HG02943 (cell line): Measurements from ENCODE around the gene PKP4.

Source experiments
- ATAC-seq: cut with Tn5 transposase; IDR thresholded peaks from one replicate; pipeline ENCODE4 v1.9.1; 2021; ENCODE audit warnings: mild to moderate bottlenecking, low read depth, moderate library complexity; ENCODE audit not compliant: unreplicated experiment

Gene PKP4

GRCh38 chr2:158579928-158580327 is 123.2 kb downstream of the PKP4 start:
- ATAC-seq = no peak

DNA sequence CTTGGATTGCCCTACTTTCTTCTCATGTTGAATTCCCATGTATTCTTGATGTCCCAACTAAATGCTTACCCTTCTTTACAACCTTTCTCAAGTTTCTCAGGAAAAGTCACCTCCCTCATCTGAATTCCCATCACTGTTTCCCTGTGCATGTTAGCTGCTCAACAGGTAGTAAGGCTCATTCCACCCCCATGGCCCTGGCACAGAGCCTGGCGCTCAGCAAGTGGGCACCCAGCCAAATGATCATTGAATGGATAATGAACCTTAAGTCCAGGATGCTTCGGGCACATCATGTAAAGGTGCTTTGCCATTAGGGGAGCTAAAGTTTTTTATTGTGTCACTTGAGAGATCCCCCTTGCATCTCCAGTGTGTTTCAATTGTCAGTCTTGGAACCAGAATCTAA is 124.0 kb downstream of the PKP4 start:
- ATAC-seq = no peak

DNA sequence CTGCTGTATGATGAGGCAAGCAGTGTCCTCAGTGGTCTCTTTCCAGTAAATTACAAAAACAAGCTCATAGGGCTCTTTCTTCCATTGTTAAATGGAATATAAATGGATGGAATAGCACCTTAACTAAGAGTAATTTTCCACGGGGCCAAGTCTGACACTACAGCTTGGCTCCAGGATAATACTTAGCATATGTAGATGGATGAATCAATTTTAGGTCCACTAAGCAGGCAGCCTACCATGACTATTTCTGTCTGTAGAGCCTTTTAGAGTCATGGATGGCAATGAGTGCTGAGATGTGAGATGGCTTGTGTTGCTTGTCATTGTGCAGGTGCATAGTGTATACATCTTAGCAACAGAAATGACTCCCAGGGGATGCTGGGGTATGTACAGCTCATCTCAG is 125.9 kb downstream of the PKP4 start:
- ATAC-seq = no peak

DNA sequence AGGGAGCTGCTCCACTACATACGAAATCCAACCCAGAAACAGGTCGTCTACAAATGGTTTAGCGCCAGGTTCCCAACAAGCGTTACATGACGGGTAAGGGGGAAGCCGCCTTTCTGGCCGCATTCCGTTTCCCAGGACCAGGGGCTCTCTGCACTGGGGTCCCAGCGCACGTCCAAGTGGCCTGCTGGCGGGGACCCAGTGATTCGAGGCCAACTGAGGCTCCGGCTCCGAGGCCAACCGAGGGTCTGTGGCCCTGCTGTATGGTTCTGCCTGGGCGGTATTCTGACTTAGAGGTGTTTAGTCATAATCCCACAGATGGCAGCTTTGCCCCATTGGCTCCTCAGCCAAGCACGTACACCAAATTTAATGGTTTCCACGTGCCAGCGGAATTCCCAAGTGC is 127.2 kb downstream of the PKP4 start:
- no peak for ATAC-seq

GRCh38 chr2:158586491-158586890 is 129.7 kb downstream of the PKP4 start:
- ATAC-seq = no peak

GRCh38 chr2:158589303-158589702 is 132.6 kb downstream of the PKP4 start:
- ATAC-seq = no peak

GRCh38 chr2:158598862-158599517 is 142.2 kb downstream of the PKP4 start:
- no peak for ATAC-seq

GRCh38 chr2:158599609-158600008 is 142.9 kb downstream of the PKP4 start:
- no peak for ATAC-seq

GRCh38 chr2:158600155-158600802 is 143.5 kb downstream of the PKP4 start:
- no peak for ATAC-seq

DNA sequence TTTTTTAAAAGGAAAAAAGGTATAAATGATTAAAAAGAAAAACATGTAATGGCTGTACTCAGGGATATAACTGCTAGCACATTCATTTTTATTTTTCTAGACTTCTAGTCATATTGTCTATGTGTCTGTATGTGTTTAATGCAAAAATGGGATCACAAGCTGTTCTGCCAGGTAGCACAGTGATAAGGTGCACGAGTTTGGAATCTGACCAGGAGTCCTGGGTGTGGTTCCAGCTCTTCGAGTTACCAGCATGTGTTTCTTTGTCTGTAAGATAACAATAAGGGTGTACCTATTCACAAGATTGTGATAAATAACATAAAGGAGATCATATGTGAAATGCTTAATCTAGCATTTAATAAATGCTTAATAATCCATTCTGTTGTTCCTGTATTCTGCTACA is 145.3 kb downstream of the PKP4 start:
- ATAC-seq = no peak

GRCh38 chr2:158603205-158603604 is 146.5 kb downstream of the PKP4 start:
- ATAC-seq = no peak

GRCh38 chr2:158603986-158604385 is 147.2 kb downstream of the PKP4 start:
- ATAC-seq = no peak

GRCh38 chr2:158610059-158610458 is 153.3 kb downstream of the PKP4 start:
- ATAC-seq = no peak

GRCh38 chr2:158616480-158617000 is 159.8 kb downstream of the PKP4 start:
- no peak for ATAC-seq

- ATAC-seq = no peak
These were observed 162.2 kb downstream of the PKP4 start for GRCh38 chr2:158618891-158619490.

DNA sequence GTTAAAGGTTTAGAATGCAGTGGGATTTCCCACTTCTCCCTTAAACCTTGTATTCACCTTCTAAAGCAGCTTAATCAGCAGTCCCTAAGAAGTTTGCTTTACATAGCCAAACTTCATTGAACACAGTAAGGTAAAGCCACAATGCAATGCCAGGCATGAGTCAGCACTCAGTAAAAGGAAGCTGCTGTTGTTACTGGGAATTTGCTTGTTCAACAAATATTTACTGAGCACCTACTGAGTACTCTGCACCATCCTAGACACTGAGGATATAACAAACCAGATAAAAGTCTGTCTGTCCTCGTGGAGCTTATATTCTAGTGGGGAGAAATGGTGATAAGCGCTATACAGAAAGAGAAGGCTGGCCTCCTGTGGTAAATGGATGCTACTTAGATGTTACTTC is 162.7 kb downstream of the PKP4 start:
- no peak for ATAC-seq

- no peak for ATAC-seq
These were observed 163.9 kb downstream of the PKP4 start for GRCh38 chr2:158620656-158621055.

DNA sequence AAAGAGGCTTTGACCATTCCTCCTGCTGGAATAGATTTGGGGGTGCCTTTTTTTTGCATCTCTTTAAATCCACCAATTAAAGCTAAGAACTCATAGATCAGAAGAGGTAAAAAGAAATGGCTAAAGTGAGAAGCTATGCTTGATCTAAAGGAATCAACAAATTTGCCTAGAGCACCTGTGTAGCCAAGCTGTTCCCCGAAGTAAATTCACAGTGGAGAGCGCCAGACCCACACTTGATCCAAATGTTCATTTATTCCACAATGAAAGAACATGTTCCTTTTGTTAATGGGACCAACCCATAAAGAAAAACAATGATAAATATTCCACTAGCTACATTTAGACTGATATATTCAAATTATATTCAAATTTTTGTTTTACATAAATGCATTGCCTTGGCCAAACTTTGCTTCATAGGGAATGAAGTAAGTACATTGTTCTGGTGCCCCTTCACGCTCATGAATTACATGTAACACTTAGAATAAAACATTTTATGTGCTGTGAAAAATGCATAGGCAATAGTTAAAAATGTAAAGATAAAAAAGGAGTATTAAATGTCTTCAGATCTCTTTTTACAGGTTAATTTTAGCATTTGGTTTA is 167.4 kb downstream of the PKP4 start:
- ATAC-seq = no peak

DNA sequence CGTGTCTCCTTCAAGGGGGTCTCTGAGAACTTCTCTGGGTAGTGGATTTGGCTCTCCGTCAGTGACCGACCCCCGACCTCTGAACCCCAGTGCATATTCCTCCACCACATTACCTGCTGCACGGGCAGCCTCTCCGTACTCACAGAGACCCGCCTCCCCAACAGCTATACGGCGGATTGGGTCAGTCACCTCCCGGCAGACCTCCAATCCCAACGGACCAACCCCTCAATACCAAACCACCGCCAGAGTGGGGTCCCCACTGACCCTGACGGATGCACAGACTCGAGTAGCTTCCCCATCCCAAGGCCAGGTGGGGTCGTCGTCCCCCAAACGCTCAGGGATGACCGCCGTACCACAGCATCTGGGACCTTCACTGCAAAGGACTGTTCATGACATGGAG is 168.2 kb downstream of the PKP4 start:
- no peak for ATAC-seq

GRCh38 chr2:158629116-158629515 is 172.4 kb downstream of the PKP4 start:
- no peak for ATAC-seq

DNA sequence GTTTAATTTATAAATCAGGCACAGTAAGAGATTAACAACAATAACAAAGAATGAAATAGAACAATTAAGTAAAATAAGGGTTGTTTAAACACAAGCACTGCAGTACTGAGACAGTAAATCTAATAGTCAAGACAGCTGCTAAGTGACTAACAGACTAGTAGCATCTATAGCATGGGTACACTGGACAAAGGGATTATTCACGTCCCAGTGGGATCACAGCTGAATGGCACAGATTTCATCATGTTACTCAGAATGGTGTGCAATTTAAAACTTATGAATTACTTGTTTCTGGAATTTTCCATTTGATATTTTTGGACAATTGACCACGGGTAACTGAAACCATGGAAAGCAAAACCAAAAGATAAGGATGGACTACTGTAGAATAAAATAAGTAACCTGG is 176.5 kb downstream of the PKP4 start:
- no peak for ATAC-seq
